HFFc6 (cell line): ENCODE results near the gene JPH2. TPM values are rescaled to one million over a fixed set of nuclear protein-coding genes. Genes with fewer than 3 reads are reported as not detected.
A peak's percentile ranks its signal among the peaks of the same experiment; 100 is the strongest.

ENCODE experiments used
- DNase-seq: peaks from one replicate; pipeline ENCODE4 v3.0.0-alpha.2; 2018
- H3K27ac Mint-ChIP-seq: 2 replicates; pipeline ENCODE4 v1.8.0; 2020; ENCODE audit warnings: mild to moderate bottlenecking, mixed read lengths
- H3K27me3 Mint-ChIP-seq: 2 replicates; pipeline ENCODE4 v1.8.0; 2021; ENCODE audit warnings: mild to moderate bottlenecking, moderate library complexity, mixed read lengths; ENCODE audit not compliant: insufficient read depth
- H3K36me3 Mint-ChIP-seq: 2 replicates; pipeline ENCODE4 v1.8.0; 2021; ENCODE audit warnings: low read depth, mixed read lengths
- H3K4me1 Mint-ChIP-seq: 2 replicates; pipeline ENCODE4 v1.8.0; 2020; ENCODE audit warnings: low read depth, mixed read lengths
- H3K4me3 Mint-ChIP-seq: 2 replicates; pipeline ENCODE4 v1.8.0; 2020; ENCODE audit warnings: mild to moderate bottlenecking, moderate library complexity, mixed read lengths
- H3K9me3 Mint-ChIP-seq: 2 replicates; pipeline ENCODE4 v1.8.0; 2020; ENCODE audit warnings: mild to moderate bottlenecking, mixed read lengths
- total RNA-seq, 6 experiments: library from RNA; stranded (reverse); fragmentation: NEBNext Ultra II Directional; extraction: Animal tissue kit (Norgen Biotek cat#: 25700); gene quantifications; 2 replicates in 1 of 6; 3 replicates in 5 of 6; pipeline ENCODE4 v1.2.3, GENCODE V29; 2021
- TF ChIP-seq, protein P1 (sequence below): fragments of 200-600 bp; sonication (generic); IDR thresholded peaks from 2 replicates; pipeline ENCODE4 v1.5.0; 2021; ENCODE audit warnings: antibody characterized with exemption, mild to moderate bottlenecking

JPH2 gene
- total RNA-seq, 6 experiments from 2014 or later = 9.7 to 14.4 (median 13.5) TPM

DNA sequence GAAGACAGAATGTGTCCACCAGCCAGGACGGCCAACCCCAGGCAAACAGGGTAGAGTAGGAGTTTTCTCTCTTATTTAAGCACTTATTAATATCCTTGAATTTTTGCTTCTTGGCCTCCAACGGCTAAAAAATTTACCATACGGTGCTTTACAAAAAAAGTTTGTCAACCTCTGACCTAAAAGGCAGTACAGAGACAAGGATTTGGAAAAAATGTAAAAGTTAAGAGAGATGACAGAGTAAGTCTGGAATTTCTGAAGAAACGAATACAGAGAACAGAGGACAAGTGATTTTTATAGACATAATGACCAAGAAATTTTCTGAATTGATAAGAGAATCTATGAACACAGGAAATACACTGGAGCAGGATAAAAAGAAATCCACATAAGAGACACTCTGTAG lies 13.4 kb upstream of the JPH2 start:
- peaks cover 67% of the 10 kb centered on the region for H3K4me1 Mint-ChIP-seq
- H3K9me3 Mint-ChIP-seq = no peaks in the 10 kb centered on the region; the same call in 1 of the 2 replicates
- peaks cover 62% of the 10 kb centered on the region for H3K36me3 Mint-ChIP-seq
- H3K4me3 Mint-ChIP-seq = peak overlapping the region; percentile 3; the same call in 1 of the 2 replicates
- H3K27ac Mint-ChIP-seq = peak overlapping the region; percentile 68
- TF ChIP-seq, protein P1, sequence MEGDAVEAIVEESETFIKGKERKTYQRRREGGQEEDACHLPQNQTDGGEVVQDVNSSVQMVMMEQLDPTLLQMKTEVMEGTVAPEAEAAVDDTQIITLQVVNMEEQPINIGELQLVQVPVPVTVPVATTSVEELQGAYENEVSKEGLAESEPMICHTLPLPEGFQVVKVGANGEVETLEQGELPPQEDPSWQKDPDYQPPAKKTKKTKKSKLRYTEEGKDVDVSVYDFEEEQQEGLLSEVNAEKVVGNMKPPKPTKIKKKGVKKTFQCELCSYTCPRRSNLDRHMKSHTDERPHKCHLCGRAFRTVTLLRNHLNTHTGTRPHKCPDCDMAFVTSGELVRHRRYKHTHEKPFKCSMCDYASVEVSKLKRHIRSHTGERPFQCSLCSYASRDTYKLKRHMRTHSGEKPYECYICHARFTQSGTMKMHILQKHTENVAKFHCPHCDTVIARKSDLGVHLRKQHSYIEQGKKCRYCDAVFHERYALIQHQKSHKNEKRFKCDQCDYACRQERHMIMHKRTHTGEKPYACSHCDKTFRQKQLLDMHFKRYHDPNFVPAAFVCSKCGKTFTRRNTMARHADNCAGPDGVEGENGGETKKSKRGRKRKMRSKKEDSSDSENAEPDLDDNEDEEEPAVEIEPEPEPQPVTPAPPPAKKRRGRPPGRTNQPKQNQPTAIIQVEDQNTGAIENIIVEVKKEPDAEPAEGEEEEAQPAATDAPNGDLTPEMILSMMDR = no peak
- DNase-seq = peak; percentile 9
- H3K27me3 Mint-ChIP-seq = no peaks in the 10 kb centered on the region; the same call in 1 of the 2 replicates

DNA sequence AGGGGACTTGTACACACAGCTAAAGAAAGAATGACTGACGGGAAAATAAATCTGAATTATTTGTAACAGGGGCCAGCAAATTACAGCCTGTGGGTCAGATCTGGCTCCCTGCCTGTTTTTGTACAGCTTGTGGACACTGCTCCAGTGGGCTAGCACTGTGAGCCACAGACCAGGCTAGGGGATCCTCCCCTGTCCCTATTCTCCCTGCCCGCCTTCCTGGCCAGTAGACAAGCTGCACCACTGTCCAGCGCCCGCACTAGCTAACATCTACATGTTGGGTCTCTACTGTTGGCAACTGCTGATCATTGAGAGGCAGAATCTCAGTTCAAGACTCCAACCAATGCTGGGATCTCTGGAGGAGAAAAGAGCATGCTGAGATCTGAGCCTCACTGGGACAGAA lies 12.9 kb upstream of the JPH2 start:
- H3K27ac Mint-ChIP-seq = peak overlapping the region; percentile 68
- no peaks in the 10 kb centered on the region; the same call in 1 of the 2 replicates for H3K27me3 Mint-ChIP-seq

DNA sequence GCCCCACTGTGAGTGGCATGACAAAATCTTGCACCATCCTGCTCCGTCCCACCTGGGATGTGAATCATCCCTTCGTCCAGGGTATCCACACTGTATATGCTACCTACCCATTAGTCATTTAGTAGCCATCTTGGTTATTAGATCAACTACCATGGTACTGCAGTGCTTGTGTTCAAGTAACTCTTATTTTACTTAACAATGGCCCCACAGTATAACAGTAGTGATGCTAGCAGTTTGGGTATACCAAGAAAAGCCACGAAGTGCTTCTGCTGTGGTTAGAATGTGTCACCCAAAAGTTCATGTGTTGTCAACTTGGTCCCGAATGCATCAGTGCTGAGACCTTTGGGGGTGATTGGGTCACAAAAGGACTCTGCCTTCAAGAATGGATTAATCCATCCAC lies 11.9 kb upstream of the JPH2 start:
- no peaks in the 10 kb centered on the region; the same call in 1 of the 2 replicates for H3K9me3 Mint-ChIP-seq
- no peak overlapping the region for H3K4me3 Mint-ChIP-seq
- no peak for DNase-seq
- H3K36me3 Mint-ChIP-seq = peaks cover 56% of the 10 kb centered on the region
- TF ChIP-seq, protein P1 = no peak
- H3K4me1 Mint-ChIP-seq = peaks cover 52% of the 10 kb centered on the region
- peak overlapping the region; percentile 45; the same call in 1 of the 2 replicates for H3K27ac Mint-ChIP-seq
- no peaks in the 10 kb centered on the region; the same call in 1 of the 2 replicates for H3K27me3 Mint-ChIP-seq

More for the DNA sequence above, 12.9 kb upstream of the JPH2 start:
- no peaks in the 10 kb centered on the region; the same call in 1 of the 2 replicates for H3K9me3 Mint-ChIP-seq
- H3K36me3 Mint-ChIP-seq = peaks cover 58% of the 10 kb centered on the region
- H3K4me1 Mint-ChIP-seq = peaks cover 62% of the 10 kb centered on the region
- TF ChIP-seq, protein P1 = no peak
- DNase-seq = no peak
- no peak overlapping the region for H3K4me3 Mint-ChIP-seq

DNA sequence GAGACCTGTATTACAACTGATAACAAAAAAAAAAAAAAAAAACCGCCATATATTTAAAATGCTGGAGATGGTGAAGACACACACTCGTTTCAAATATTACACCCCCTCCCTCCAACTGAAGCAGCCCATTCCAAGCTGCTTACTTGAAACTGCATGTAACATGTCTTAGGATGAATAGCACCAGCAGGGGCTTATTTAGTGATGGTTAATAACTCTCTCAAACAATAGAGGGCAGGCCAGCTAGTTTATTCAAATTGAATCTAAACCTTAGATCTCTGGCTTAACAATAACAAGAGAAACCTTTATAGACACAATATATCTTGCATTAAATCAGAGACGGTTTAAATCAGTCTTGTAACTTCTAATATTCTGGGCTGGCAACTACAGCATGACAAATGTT lies 9.3 kb upstream of the JPH2 start:
- Mint-ChIP-seq H3K27me3 (no peaks in the 10 kb centered on the region; the same call in 1 of the 2 replicates), H3K36me3 (peaks cover 39% of the 10 kb centered on the region), H3K9me3 (no peaks in the 10 kb centered on the region; the same call in 1 of the 2 replicates), H3K4me3 (no peak overlapping the region), H3K4me1 (peaks cover 26% of the 10 kb centered on the region), H3K27ac (no peak overlapping the region)
- peak; percentile 17 for DNase-seq
- TF ChIP-seq, protein P1 = peak; percentile 32; the same call in 1 of the 2 replicates

DNA sequence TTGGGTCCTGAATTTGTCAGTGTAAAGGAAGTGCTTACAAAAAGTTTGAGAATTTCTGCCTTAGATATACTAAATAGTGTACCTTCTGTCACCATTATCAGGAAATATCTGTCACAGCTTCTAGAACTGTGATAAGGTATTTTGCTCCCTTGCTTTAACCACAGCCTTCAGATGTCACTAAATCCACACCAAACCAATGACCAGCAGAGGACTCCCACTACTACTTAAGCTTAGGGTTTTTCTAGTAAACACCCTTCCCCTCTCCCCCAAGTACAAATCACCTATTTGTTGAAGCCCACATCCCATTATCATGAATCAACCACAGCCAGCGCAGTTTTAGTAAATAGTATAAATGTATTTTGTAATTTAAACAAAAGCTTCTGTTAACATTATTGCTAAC lies 8.6 kb upstream of the JPH2 start:
- Mint-ChIP-seq H3K4me1 (peaks cover 23% of the 10 kb centered on the region), H3K27me3 (no peaks in the 10 kb centered on the region; the same call in 1 of the 2 replicates), H3K36me3 (peaks cover 32% of the 10 kb centered on the region), H3K9me3 (no peaks in the 10 kb centered on the region; the same call in 1 of the 2 replicates), H3K27ac (no peak overlapping the region), H3K4me3 (no peak overlapping the region)
- no peak for DNase-seq
- TF ChIP-seq, protein P1 = no peak
